ENCODE results near the gene B4GALT2. TPM values are rescaled to one million over a fixed set of nuclear protein-coding genes. Genes with fewer than 3 reads are reported as not detected.

The B4GALT2 gene
- total RNA-seq, 1 donor from 2014 or later: 84.0 TPM

- FAIRE-seq (no peak), DNase-seq (ENCODE audit: low read depth) (peak; percentile 81)
- H3K36me3 ChIP-seq (ENCODE audit: control insufficient read depth, insufficient read depth, low read length): peaks cover 25% of the 10 kb centered on the region
- no peaks in the 10 kb centered on the region for H3K27me3 ChIP-seq (ENCODE audit: control insufficient read depth, insufficient read depth, low read length)
- peak within 1 kb of the TSS; percentile 92 for H3K4me3 ChIP-seq (ENCODE audit: low read depth, low read length)
- TF ChIP-seq CTCF (IDR thresholded peaks at IDR 0.05; ENCODE audit: insufficient read depth, low read length, severe bottlenecking): peak; percentile 36
Measured at GRCh38 chr1:43974443-43975248, 4.4 kb upstream of the B4GALT2 start, which contains the start of gene ATP6V0B. Gene ATP6V0B, plus strand, starts transcription at chr1:43974960. Its CDS starts 81 bp downstream, at chr1:43975041.

DNA sequence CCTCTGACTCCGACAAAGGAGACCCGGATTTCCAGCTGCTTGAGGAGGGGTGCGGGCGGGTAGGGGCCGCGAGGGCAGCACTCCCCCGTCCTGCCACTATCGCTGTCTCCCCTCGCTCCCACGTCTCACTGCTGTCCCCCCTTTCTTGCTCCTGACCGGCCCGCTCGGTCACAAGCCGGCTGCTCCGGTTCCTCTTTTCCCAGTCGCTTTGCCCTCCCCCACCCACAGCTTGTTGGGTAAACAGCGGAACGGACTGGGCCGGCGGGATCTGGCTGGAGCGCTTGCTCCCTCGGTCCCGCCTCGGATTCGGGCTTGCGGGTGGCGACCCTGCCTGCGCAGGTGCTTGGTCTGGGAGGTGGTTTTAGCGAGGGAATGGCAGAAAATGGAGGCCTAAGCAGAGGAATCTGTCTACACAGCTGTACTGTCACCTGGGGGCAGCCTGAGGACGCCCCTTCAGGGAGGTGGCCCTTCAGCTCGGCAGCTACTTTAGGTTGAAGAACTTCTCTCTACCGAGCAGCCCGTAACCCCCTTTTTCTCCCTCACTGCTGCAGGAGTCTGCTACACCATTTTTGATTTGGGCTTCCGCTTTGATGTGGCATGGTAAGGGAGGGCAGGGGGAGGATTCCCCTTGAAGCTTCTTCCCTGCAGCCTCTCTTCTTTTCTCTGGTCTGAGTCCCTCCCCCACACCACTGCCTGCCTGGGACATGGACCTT is 3.6 kb upstream of the B4GALT2 start:
- Histone ChIP-seq H3K4me3 (ENCODE audit: low read depth, low read length) (peak overlapping the region; percentile 92), H3K27me3 (ENCODE audit: control insufficient read depth, insufficient read depth, low read length) (no peaks in the 10 kb centered on the region), H3K36me3 (ENCODE audit: control insufficient read depth, insufficient read depth, low read length) (peaks cover 25% of the 10 kb centered on the region)
- DNase-seq (ENCODE audit: low read depth): no peak
- no peak for FAIRE-seq
- TF ChIP-seq CTCF (IDR thresholded peaks at IDR 0.05; ENCODE audit: insufficient read depth, low read length, severe bottlenecking): no peak

- DNase-seq (ENCODE audit: low read depth): no peak
- H3K4me3 ChIP-seq (ENCODE audit: low read depth, low read length): peak overlapping the region; percentile 92
- no peak for TF ChIP-seq CTCF (IDR thresholded peaks at IDR 0.05; ENCODE audit: insufficient read depth, low read length, severe bottlenecking)
- no peaks in the 10 kb centered on the region for H3K27me3 ChIP-seq (ENCODE audit: control insufficient read depth, insufficient read depth, low read length)
- FAIRE-seq: no peak
- H3K36me3 ChIP-seq (ENCODE audit: control insufficient read depth, insufficient read depth, low read length): peaks cover 25% of the 10 kb centered on the region
Measured at GRCh38 chr1:43976045-43976444, 3.0 kb upstream of the B4GALT2 start.

DNA sequence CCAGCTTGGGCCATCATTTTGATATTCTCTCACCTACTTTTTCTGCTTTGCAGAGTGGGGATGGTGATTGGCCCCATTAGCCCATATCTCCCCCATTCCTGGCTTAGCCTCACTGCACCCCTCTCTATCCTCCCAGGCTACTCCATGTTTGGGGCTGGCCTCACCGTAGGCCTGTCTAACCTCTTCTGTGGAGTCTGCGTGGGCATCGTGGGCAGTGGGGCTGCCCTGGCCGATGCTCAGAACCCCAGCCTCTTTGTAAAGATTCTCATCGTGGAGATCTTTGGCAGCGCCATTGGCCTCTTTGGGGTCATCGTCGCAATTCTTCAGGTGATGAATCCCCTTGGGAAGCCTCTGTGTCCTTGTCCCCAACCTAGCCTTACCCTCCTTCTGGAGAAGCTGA is 2.1 kb upstream of the B4GALT2 start:
- DNase-seq (ENCODE audit: low read depth) (no peak), FAIRE-seq (no peak)

More for the DNA sequence above, 2.1 kb upstream of the B4GALT2 start:
- TF ChIP-seq CTCF (IDR thresholded peaks at IDR 0.05; ENCODE audit: insufficient read depth, low read length, severe bottlenecking): no peak
- Histone ChIP-seq H3K4me3 (ENCODE audit: low read depth, low read length) (no peak overlapping the region), H3K36me3 (ENCODE audit: control insufficient read depth, insufficient read depth, low read length) (peaks cover 23% of the 10 kb centered on the region), H3K27me3 (ENCODE audit: control insufficient read depth, insufficient read depth, low read length) (no peaks in the 10 kb centered on the region)
